ENCODE results near the gene L3MBTL4.

- no peak for TF ChIP-seq POLR2A (IDR thresholded peaks at IDR 0.05; ENCODE audit: low read depth, low read length)
- no peak for TF ChIP-seq POLR2AphosphoS5 (IDR thresholded peaks at IDR 0.05; ENCODE audit: low read depth, low read length)
Observed at GRCh38 chr18:5942591-5942990, 472.1 kb downstream of the L3MBTL4 start.

All from GM12892 (cell line).